Esophagus squamous epithelium (tissue), 4 donors: ENCODE results near the gene CLTRN.
A peak's percentile ranks its signal among the peaks of the same experiment; 100 is the strongest.

Experiments used
- POLR2A ChIP-seq, 4 donors: fragments of 450-650 bp; IDR thresholded peaks; one replicate each; pipeline ENCODE4 v1.6.1; 2017; ENCODE audit warnings: antibody characterized with exemption in 4 of 4, mild to moderate bottlenecking in 4 of 4, moderate library complexity in 3 of 4
- TF ChIP-seq, protein P1 (sequence below), 6 experiments: fragments of 450-650 bp in 4 of 6; fragments of 200-600 bp in 2 of 6; sonication (generic) in 2 of 6; IDR thresholded peaks; one replicate each; pipeline ENCODE4 v1.5.1; 2016 to 2019; ENCODE audit warnings: antibody characterized with exemption in 6 of 6, mild to moderate bottlenecking in 4 of 6, moderate library complexity in 4 of 6

DNA sequence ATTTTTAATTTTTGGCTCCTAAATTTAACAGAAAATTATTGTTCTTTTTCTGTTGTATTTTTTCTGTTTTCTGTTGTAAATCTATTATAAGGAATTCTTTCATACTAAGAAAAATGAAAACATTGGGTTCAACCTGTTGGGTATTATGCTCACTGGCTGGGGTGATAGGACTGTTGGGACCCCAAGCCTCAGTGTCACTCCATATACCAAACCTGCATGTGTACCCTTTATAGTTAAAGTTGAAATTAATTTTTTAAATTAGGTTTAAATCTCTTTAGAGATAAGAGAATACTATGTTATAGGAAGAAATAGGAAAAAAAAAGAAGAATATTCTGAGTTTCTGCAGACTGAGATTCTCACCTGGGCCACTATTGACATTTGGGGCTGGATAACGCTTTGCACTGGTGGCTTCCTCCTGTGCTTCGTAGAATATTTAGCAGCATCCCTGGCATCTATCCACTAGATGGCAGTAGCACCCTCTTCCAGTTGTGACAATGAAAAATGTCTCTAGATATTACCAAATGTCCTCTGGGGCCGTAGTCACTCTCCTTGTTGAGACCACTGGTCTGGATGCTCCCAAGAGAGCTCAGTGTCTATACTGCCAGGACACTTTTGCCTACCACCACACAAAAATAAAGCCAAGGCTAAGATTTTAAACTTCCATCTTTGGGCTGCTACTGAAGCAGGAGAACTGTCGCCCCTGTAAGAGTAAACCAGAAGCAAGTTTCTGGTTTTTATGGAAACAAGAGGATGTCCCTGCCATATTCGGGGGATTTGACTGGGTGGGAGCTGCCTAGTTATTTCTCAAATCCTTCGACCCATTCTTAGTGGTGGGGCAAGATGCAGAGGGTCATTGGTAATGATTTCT lies 22.4 kb upstream of the CLTRN start:
- TF ChIP-seq, protein P1, sequence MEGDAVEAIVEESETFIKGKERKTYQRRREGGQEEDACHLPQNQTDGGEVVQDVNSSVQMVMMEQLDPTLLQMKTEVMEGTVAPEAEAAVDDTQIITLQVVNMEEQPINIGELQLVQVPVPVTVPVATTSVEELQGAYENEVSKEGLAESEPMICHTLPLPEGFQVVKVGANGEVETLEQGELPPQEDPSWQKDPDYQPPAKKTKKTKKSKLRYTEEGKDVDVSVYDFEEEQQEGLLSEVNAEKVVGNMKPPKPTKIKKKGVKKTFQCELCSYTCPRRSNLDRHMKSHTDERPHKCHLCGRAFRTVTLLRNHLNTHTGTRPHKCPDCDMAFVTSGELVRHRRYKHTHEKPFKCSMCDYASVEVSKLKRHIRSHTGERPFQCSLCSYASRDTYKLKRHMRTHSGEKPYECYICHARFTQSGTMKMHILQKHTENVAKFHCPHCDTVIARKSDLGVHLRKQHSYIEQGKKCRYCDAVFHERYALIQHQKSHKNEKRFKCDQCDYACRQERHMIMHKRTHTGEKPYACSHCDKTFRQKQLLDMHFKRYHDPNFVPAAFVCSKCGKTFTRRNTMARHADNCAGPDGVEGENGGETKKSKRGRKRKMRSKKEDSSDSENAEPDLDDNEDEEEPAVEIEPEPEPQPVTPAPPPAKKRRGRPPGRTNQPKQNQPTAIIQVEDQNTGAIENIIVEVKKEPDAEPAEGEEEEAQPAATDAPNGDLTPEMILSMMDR (IDR thresholded peaks at IDR 0.05), result peak; percentile 52 to 79 (median 66)
- no peak for TF ChIP-seq POLR2A (IDR thresholded peaks at IDR 0.05)
